NB4 (cell line): Measurements from ENCODE around the gene CCIN.

Source experiments
- MYC ChIP-seq: IDR thresholded peaks from 2 replicates; pipeline ENCODE4 v1.6.1; 2011; ENCODE audit warnings: low read depth, low read length
- TF ChIP-seq, protein P1 (sequence below): IDR thresholded peaks from one replicate; pipeline ENCODE4 v1.5.1; 2012; ENCODE audit warnings: low read depth, low read length

DNA sequence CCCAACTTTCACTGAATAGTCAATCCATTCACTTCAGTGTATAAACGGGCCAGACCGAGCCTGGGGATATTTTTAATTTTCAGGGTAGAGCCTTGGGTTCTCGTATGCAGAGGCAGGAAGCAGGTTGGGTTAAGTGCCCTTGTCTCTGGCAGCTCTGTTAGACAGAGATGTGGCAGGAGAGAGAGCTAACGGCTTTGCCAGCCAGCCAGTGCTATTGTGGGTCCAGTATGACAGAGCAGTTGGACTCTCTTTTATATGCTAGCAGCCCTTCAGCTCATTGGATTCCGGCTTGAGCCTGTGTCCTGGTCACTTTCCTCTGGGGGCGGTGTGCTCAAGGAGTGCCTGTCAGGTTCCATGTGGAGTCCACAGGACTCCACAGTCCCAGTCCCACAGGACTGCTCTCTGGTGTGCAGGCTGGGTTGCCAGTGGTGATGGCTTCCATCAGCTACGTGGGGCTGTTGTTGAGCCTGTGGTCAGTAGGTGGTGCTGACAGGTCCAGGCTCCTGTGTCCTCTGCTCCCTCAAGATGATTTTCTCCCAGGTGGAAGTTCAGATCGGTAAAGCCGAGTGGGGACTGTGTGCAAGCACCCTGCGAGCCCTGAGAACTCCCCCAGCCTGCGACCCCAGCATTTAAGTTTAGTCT is 35.8 kb downstream of the CCIN start:
- TF ChIP-seq, protein P1, sequence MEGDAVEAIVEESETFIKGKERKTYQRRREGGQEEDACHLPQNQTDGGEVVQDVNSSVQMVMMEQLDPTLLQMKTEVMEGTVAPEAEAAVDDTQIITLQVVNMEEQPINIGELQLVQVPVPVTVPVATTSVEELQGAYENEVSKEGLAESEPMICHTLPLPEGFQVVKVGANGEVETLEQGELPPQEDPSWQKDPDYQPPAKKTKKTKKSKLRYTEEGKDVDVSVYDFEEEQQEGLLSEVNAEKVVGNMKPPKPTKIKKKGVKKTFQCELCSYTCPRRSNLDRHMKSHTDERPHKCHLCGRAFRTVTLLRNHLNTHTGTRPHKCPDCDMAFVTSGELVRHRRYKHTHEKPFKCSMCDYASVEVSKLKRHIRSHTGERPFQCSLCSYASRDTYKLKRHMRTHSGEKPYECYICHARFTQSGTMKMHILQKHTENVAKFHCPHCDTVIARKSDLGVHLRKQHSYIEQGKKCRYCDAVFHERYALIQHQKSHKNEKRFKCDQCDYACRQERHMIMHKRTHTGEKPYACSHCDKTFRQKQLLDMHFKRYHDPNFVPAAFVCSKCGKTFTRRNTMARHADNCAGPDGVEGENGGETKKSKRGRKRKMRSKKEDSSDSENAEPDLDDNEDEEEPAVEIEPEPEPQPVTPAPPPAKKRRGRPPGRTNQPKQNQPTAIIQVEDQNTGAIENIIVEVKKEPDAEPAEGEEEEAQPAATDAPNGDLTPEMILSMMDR: peak; percentile 7
- no peak for TF ChIP-seq MYC
